ENCODE results near the gene CNTFR.
A peak's percentile ranks its signal among the peaks of the same experiment; 100 is the strongest.

The CNTFR gene

GRCh38 chr9:34615132-34615531 is 25.6 kb upstream of the CNTFR start:
- no peak for DNase-seq (ENCODE audit: low read depth)

DNA sequence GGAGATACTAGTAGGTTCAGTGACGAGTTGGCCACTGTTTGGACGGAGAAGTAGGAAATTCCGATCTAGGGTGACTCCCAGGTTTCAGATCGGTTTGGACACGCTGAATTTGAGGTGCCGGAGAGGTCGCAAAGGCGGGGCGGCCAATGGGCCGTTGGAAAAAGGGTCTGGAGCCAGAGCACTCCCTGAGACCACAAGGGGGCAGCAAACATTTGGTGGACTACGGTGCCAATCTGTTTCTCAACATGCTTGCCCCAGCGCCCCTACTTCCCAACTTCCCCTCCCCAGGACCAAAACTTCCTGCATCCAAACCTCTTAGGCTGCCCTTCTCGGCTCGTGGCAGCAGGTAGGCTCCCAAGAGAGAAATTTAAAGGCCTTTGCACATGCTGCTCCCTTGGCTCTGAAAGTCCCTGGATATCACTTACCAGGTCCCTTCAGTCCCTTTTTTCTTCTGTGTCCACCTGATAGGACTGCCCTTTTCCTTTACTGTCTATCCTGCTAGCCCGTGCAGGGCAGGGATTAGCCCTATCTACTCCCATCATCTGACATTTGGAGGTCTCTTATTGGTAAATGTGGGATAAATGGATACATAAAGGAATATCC is 23.4 kb upstream of the CNTFR start:
- DNase-seq (ENCODE audit: low read depth): peak; percentile 51

DNA sequence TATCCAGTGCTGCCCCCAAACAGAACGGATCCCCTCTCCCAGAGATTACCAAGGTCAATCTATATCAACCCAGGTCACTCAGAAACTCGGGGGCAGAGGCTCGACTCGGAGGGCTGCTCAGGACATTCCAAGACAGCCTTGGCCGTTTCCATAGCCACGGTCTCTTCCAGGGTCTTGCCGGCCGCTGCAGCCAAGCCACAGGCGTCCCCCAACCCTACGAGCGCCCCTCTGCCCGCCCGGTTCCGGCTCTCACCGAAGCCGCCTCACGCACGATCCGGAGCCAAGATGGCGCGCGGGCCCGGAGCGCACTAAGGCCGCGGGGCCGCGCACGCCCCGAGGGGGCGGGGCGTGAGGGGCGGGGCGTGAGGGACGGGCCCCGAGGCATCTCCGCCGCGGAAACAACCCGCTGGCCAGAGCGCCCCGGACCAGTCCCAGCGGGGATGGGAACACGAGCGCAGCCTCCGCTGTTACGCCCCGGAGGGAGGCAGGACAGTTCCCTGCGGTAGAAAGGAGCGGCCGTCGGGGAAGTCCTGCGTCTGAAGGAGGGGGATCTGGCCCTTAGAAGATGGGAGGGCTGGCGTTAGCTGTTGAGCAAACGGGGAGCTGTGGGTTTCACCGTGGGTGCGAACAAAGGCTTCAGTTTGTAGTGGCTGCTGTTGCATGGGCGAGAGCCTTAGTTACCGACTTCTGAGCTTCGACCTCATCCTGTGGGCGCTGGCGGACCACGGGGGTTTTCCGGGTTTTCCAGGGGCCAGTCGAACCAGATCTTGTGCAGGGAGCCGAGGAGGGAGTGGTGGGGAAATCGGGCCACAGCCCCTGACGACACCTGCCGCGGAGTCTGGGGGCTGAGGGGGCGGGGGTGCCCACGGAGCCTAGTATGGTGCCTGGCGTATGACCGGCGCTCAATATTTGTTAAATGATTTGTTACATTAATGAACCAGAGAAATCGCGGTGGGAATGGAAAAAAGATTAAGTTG is 22.6 kb upstream of the CNTFR start, which contains the start of gene RPP25L:
Gene RPP25L, minus strand, starts transcription at position 287 of the 977 bp plus-strand sequence. CDS start 801 bp downstream, outside the sequence.
- peak; percentile 70 for DNase-seq (ENCODE audit: low read depth)

- no peak for DNase-seq (ENCODE audit: low read depth)
These were observed 21.8 kb upstream of the CNTFR start for GRCh38 chr9:34611251-34611810.

DNA sequence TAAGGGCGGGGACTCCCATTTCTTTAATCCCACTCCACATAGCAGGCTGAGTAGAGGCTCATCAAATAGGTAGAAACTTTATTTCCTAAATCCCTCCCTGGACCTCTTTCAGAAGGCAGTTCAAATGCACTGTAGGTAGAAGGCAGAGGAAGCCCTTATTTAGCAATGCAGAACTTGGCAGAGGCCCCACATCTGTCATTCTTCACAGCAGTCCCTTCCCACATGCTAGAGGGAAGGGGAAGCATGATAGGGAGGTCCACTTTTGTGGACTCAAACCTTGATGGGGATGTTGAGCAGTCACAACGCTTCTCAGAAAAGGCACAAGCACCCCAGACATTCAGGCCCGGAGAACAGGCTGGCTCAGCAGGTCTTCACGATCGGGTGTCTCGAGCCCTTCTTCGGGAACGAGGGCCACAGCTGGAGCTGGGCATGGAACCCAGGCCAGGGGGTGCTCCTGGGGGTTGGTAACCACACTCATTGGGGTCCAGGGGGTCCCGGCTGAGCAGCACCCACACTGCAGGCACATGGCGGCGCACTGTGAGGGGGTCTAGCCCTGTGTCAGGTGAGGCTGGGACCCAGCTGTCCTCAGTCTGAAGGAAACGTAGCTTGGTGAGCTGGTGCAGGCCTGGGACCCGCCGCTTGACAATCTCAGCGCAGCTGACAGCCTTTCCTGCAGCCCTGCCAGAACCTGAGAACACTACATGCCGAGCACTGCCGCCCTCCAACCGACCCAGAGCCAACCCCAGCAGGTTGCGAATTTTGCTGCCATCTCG is 21.1 kb upstream of the CNTFR start:
- no peak for DNase-seq (ENCODE audit: low read depth)

DNA sequence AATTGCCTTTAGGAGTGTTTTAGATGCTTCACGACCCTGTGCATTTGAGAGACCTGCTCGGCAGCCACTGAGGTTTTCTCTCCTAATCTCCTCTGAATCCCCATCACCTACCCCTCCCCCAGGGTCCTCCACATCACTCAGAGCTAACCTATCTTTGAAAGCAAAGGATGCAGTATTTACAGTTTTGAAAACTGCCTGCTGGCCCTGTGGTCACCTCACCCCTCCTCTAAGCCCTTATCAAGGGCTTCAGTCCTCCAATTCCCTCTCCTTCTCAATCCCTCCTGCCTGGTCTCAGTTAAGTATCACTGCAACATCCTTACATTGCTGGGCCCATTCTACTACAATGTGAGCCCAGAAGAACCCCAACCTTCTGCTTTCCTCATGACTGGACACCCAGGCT is 17.8 kb upstream of the CNTFR start:
- no peak for DNase-seq (ENCODE audit: low read depth)

DNA sequence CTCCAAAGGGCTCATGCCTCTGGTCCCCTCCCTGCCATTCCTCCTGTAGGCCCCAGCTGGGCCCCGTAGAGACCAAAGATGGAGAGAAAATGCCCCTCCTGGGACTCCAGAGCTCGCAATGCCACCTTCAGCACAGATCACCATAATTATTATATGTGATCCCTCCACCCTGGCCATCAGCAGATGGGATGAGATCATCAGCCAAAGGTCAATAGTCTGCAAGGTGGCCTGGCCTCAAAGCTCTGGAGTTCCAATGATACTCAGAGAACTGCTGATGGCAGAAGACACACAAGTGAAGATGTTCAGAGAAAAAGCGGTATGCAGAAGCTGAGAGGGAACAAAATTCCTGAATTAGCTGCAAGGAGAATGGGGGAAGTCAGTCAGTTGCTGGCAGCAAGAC is 17.4 kb upstream of the CNTFR start:
- DNase-seq (ENCODE audit: low read depth): no peak

DNA sequence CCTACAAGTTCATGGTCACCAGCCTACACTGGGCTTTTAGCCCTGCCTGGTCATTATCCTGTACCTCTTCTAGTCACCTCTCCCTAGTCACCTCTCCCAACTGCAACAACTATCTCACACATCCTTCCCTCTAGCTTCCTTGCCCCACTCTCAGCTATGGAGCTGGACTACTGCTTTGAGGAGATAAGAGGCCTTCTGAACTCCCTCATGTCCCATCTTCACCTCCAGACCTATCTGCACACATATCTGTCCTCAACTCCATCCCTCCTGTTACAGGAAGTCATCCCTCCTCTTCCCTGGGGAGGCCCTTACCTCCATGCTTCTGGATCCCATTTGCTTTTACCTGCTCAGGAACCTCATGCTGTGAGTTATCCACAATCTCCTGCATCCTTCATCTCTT is 16.7 kb upstream of the CNTFR start:
- no peak for DNase-seq (ENCODE audit: low read depth)

DNA sequence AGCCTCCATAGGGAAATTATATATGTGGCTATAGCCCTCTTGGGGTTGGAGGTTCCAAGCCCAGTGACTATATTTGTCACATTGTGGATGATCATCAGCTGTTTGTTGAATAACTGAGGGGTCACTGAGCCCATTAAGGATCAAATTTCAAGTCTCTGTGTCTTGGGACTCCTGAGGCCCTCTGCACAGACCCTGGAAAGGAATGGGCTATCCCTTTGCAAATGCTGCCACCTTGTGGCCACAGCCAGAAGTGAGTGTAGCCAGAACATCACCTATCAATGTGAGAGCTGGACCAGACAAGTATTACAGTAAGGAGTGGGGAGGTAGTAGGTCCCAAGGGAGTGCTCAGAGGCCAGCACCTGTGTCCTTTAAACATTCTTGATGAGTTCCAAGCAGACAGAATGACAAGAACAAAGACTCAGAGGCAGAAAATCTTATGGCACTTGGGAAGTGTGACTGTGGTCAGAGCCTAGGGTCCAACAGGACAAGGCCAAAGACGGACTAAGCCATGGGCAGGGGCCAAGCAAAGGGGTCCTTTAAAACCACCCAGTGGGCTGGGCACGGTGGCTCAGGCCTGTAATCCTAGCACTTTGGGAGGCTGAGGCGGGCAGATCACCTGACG is 14.2 kb upstream of the CNTFR start:
- peak; percentile 75 for DNase-seq (ENCODE audit: low read depth)

DNA sequence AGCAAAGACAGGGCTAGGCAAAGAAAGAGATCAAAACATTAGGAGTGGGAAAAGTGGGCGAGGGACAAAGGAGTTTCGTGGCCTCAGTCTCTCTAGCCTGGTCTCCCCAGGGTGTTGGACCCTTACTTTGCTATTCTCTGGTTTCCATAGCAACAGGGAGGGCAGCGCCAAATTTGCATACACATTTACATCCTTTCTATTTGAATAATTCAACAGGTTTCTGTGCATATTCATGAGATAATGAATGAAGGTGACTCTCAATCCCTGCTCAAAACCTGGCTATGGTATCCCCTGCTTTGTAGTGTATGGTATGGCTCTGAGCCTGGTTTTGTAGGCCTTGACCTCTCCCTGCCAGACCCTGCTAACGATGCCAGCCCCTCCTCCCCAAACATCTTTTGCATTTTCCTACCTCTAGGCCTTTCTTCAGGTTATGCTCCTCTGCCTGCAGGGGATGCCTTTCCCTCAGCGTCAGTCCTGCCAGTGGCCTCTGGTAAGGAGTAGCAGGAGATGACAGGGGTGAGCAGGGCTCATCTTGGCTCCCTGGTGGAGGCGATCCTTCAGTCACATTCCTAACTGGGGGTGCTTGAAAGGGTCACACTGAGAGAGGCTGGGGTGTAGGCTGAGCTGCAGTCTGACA is 12.5 kb upstream of the CNTFR start:
- DNase-seq (ENCODE audit: low read depth): no peak

DNA sequence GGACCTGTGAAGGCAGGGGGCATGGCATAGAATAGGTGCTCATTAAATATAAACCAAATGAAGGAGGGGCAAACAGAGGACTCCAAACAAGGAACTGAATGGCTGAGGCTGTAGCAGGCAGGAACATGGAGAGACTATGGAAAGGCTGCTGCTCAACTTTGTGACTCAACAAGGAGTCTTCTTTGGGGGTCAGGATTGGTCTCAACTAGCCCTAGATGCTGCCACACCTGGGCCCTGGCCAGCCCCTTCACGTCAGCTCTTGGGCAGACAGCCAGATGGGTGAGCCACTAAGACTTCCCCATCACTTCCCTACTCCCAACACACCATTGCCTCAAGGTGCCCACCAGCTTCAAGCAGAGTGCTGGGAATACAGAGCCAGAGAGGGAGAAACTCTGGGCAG is 11.4 kb upstream of the CNTFR start:
- no peak for DNase-seq (ENCODE audit: low read depth)

DNA sequence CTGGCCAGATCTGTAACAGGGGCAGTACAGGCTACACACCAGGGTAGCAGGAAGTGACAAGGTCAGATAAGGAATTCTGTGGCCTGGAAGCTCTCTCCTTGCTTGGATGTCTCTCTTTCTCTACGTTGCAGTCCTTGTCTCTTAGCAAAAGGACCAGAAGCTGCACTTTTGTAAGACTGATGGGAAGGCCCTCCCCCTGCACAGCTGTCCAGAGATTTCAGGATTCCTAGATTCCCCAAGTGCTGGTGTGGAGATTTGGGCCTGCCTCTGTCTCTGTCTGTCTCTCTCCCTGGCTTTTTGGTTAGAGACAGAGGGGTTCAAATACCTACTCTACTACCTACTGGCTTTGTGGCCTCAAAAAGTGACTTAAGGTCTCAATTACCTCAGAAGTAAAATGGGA is 10.0 kb upstream of the CNTFR start:
- DNase-seq (ENCODE audit: low read depth): no peak

DNA sequence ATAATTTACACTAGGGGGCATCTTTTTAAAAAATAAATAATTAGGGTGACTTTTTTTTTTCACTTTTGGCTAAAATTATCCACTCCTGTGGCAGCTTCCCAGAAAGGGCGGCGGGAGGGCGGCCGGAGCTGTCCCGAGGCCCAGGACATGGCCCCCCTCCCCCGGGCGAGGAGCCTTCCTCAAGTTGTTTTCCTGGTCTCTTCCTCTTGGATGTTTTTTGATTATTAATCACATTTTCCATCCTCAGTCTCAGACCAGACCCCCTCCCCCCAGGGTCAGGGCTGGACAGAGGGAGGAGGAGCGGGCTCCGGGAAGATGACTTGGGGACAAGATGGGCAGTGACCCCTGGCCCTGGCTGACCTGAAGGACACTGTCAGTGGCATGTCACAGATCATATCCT is 4.7 kb upstream of the CNTFR start:
- no peak for DNase-seq (ENCODE audit: low read depth)

DNA sequence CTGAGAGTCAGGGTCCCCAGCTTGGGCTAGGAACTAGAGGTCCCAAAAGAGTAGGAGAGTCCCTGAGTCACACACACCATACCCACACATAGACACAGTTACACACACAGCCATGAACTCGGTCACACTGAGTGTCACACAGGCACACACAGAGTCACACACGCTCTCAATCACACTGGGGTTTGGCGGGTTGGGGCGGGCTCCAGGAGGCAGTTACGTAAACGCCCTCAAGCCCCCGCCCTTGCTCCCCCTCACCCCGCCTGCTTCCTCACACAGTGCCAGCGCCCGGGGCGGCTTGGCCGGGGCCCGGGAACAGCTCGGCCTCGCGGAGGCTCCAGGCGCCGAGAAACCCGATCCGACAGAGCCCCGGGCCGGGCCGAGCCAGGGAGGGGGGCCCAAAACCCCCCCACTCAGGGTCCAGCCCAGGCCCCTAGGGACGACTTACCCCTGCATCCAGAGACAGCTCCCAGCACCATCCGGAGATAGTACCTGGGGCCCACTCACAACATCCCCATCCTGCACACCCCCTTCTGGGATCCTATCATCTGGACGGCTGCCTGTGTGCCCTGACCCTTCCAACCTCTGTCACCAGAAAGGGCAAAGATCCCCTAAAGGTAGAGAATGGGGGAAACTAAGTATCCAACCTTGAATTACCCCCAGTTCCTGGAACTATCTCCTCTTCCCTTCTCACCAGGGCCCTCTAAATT is 3.5 kb upstream of the CNTFR start:
- DNase-seq (ENCODE audit: low read depth): no peak

DNA sequence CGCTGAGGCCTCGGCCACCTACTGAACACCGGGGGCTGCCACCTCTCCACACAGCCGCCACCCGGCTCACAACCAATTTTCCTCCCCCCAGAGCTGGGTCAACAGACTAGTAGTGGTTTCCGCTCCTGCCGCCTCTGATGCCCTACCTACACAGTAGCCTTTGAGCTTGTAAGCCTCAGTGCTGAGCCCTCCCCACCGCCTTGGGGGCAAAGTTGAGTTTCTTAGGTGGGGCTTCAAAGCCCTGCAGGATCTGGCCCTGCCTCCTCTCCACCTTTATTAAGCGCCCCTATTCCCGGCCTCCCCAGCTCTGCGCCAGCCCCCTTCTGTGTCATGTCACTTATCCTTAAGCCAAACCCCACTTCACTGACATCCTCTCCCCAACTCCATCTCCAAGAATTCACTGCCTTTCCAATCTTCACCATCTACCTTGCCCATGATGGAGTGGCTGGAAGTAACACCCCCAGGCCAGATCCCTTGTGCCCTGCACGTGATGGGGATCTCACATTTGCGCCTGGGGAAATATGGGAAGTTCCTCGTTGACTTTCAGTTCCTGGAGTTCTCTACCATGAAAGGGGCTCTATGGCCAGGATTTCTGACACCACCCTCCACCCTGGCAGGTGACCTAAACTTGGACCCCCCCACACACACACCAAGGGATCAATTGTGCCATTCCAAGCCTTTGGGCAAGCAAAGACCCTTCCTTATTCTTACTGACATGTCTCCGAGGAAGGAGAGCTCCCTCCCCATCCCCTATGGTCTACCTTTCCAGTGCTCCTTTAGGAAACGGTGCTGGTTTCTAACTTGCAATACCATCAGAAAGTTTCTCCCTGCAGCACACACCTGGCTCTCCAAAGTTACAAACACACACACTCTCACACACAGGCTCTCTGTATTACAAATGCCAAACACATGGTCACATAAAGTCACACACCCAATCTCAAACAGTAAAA is 2.7 kb upstream of the CNTFR start:
- DNase-seq (ENCODE audit: low read depth): no peak

DNA sequence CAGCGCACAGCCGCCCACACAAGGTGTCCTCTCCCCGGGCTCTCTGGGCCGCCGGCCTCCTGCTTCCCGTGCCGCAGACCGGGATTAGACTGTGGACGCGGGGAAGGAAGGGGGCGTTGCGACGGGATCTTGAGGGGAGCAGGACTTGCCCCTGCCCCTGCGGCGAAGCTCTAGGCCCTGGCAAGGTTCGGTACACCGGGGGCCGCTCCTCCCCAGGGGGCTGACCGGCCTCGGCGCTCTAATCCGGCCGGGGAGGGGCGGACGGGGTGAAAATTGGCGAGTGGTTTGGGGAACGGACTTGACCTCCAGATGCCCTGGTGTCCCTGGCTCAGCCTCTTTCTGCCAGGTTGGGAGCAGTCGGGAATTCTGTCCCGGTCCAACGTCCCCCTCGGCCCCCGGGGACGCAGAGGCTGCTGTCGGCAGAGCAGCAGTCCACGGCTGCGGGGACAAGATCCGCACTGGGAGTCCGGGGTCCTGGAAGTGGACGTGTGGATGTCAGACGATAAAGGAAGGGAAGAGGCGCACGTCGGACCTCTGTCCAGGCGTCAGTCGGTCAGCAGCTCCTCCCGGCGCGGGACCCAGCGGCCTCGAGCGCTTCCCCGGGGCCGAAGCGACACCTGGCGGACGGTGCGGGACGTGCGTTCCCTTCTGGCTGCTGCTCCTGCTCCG is 1.9 kb upstream of the CNTFR start:
- DNase-seq (ENCODE audit: low read depth): peak; percentile 68

GRCh38 chr9:34590381-34591247 is 1.1 kb upstream of the CNTFR start:
- no peak for DNase-seq (ENCODE audit: low read depth)
